Stomach (tissue), 9 donors: ENCODE data around the gene PICK1. TPM values are rescaled to one million over a fixed set of nuclear protein-coding genes. Genes with fewer than 3 reads are reported as not detected.

ENCODE experiments used
- DNase-seq, 2 donors: peaks; one replicate each; pipeline versions ENCODE4 v3.0.0 to v3.0.0-alpha.2; 2013 to 2019
- H3K27ac ChIP-seq, 5 donors: fragments of 200-600 bp in 4 of 5; sonication (generic) in 4 of 5; one replicate each; pipeline ENCODE4 v1.5.1; 2013 to 2019; ENCODE audit warnings: mild to moderate bottlenecking in 1 of 5, moderate library complexity in 1 of 5
- H3K27me3 ChIP-seq, 3 donors: fragments of 200-600 bp; sonication (generic); one replicate each; pipeline ENCODE4 v1.5.1; 2017 to 2019; ENCODE audit warnings: mixed run types in 1 of 3
- H3K36me3 ChIP-seq, 4 donors: fragments of 200-600 bp; sonication (generic); 1 replicate in 3 of 4; 2 replicates in 1 of 4; pipeline ENCODE4 v1.5.1; 2016 to 2019
- H3K4me1 ChIP-seq, 4 donors: fragments of 200-600 bp; sonication (generic); one replicate each; pipeline ENCODE4 v1.5.1; 2016 to 2019
- H3K4me3 ChIP-seq, 4 donors: fragments of 200-600 bp; sonication (generic) in 3 of 4; one replicate each; pipeline ENCODE4 v1.5.1; 2016 to 2019; ENCODE audit warnings: mild to moderate bottlenecking in 1 of 4
- H3K9me3 ChIP-seq, 4 donors: fragments of 200-600 bp; sonication (generic); one replicate each; pipeline ENCODE4 v1.5.1; 2016 to 2019
- EP300 ChIP-seq: sonication (generic); formaldehyde crosslinking; IDR thresholded peaks from one replicate; pipeline ENCODE4 v1.6.1; 2017; ENCODE audit warnings: antibody characterized with exemption
- POLR2A ChIP-seq, 4 donors: fragments of 450-650 bp; IDR thresholded peaks; one replicate each; pipeline ENCODE4 v1.6.1; 2016; ENCODE audit warnings: antibody characterized with exemption in 4 of 4, control low read depth in 2 of 4, mild to moderate bottlenecking in 1 of 4, moderate library complexity in 1 of 4
- POLR2AphosphoS5 ChIP-seq, 3 donors: sonication (generic); formaldehyde crosslinking; IDR thresholded peaks; one replicate each; pipeline ENCODE4 v1.6.1; 2016; ENCODE audit warnings: antibody characterized with exemption in 3 of 3
- WGBS, 5 donors: extraction: QIAGEN DNeasy Blood & Tissue Kit in 3 of 5; methylation state at CpG; one replicate each; pipeline versions ENCODE4 v1.1.5 to v1.1.7; 2013 to 2018; 5-methylcytosine and 5-hydroxymethylcytosine counted together
- intact Hi-C: fragments of 100-400 bp; cut with DNase I; formaldehyde crosslinking; loops from one replicate; pipeline ENCODE4 v1.15.1; 2023; ENCODE audit warnings: low total_unique reads
- polyA plus RNA-seq, 3 donors: library from polyadenylated mRNA; stranded (reverse); fragments of 200-250 nt; gene quantifications; one replicate each; pipeline ENCODE4 v1.2.3, GENCODE V29; 2013
- total RNA-seq, 5 donors: library from RNA; depleted of rRNA; stranded (reverse); fragments of >200 nt; gene quantifications; one replicate each; pipeline versions ENCODE4 v1.1.0 to v1.2.3, GENCODE V29; 2014 to 2016
- TF ChIP-seq, protein P1 (sequence below), 7 experiments: fragments of 450-650 bp in 4 of 7; fragments of 200-600 bp in 3 of 7; sonication (generic) in 3 of 7; IDR thresholded peaks; one replicate each; pipeline ENCODE4 v1.5.1; 2016 to 2019; ENCODE audit warnings: antibody characterized with exemption in 7 of 7, control low read depth in 2 of 7, mild to moderate bottlenecking in 1 of 7
- donor health status: healthy with polysubstance abuse.
- donor health status: Bipolar disorder and iron deficiency.
- donor health status: healthy.

Gene PICK1
- total and polyA plus RNA-seq, 8 donors: 20.7 to 44.3 (median 27.0) TPM

DNA sequence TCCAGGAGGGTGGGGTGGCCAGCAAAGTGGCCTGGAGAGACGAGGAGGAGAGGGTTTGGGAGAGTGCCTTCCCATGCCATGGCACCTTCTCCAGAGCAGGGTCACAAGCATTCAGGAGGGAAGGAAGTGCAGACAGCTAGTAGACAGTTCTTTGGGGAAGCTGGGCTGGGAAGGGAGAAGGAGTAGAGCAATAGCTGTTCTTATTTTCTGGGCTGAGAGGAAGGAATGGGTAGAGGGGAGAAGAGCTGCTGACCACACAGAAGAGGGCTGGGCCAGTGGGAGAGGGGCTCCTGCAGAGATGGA is 14.8 kb upstream of the PICK1 start:
- Histone ChIP-seq H3K27me3 (no peaks in the 10 kb centered on the region), H3K36me3 (no peaks in the 10 kb centered on the region), H3K4me3 (no peak overlapping the region), H3K9me3 (no peaks in the 10 kb centered on the region), H3K4me1 (peaks cover 0 to 15% (median 0%) of the 10 kb centered on the region in 4 donors), H3K27ac (no peak overlapping the region)
- DNase-seq: no peak
- intact Hi-C loops: no loop called here
- no peak for TF ChIP-seq POLR2A (IDR thresholded peaks at IDR 0.05)
- TF ChIP-seq, protein P1, sequence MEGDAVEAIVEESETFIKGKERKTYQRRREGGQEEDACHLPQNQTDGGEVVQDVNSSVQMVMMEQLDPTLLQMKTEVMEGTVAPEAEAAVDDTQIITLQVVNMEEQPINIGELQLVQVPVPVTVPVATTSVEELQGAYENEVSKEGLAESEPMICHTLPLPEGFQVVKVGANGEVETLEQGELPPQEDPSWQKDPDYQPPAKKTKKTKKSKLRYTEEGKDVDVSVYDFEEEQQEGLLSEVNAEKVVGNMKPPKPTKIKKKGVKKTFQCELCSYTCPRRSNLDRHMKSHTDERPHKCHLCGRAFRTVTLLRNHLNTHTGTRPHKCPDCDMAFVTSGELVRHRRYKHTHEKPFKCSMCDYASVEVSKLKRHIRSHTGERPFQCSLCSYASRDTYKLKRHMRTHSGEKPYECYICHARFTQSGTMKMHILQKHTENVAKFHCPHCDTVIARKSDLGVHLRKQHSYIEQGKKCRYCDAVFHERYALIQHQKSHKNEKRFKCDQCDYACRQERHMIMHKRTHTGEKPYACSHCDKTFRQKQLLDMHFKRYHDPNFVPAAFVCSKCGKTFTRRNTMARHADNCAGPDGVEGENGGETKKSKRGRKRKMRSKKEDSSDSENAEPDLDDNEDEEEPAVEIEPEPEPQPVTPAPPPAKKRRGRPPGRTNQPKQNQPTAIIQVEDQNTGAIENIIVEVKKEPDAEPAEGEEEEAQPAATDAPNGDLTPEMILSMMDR (IDR thresholded peaks at IDR 0.05): no peak
- TF ChIP-seq EP300: no peak
- TF ChIP-seq POLR2AphosphoS5 (IDR thresholded peaks at IDR 0.05): no peak
- 61 to 86% (median 77%) methylated on average over 1 of the region's 1 CpG for WGBS, 5 donors

DNA sequence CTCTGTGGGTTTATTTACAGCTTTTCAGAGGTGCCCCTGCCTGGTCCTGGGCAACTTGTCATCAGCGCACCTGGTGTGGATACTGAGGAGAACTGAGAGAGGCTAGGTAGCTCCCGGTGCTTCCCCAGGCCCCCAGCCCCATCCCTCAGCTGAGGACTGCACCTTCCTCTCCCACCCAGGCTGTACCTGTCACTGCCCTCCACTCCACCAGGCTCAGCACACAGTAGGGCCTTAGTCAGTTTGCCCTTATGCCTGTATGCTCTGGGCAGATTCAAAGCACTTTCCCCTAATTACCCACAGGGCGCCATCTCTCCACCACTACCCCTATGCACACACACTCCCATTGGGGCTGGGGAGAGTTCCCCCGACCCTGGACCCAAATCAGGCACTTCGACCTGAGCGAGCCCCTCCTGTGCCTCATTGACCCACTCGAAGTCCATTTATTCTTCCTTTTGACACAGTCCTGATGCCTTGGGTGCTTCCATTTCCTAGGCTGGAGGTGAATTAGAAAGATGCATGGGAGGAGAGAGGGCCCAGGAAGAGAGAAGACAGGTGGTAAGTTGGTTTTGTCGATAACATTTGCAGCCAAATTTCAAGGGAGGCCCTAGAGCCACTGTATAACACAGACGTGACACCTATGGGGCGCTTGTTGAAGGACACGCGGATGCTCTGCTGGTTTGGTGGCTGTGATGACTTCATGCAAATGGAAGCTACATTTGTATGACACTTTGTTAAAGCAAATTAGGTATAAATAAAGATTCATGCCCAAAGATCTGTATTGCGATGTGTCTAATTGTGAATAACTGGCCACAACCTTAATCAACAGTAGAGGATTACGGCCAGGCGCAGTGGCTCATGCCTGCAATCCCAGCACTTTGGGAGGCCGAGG is 13.8 kb upstream of the PICK1 start:
- Histone ChIP-seq H3K4me1 (peaks cover 0 to 15% (median 0%) of the 10 kb centered on the region in 4 donors), H3K27ac (no peak overlapping the region), H3K9me3 (no peaks in the 10 kb centered on the region), H3K27me3 (no peaks in the 10 kb centered on the region), H3K36me3 (no peaks in the 10 kb centered on the region), H3K4me3 (no peak overlapping the region)
- no peak for DNase-seq
- intact Hi-C loops: no loop called here
- 84 to 90% (median 89%) methylated on average over 16 of the region's 16 CpGs for WGBS, 5 donors
- TF ChIP-seq, protein P1 (IDR thresholded peaks at IDR 0.05): no peak
- TF ChIP-seq POLR2AphosphoS5 (IDR thresholded peaks at IDR 0.05) (no peak), POLR2A (IDR thresholded peaks at IDR 0.05) (no peak), EP300 (no peak)

DNA sequence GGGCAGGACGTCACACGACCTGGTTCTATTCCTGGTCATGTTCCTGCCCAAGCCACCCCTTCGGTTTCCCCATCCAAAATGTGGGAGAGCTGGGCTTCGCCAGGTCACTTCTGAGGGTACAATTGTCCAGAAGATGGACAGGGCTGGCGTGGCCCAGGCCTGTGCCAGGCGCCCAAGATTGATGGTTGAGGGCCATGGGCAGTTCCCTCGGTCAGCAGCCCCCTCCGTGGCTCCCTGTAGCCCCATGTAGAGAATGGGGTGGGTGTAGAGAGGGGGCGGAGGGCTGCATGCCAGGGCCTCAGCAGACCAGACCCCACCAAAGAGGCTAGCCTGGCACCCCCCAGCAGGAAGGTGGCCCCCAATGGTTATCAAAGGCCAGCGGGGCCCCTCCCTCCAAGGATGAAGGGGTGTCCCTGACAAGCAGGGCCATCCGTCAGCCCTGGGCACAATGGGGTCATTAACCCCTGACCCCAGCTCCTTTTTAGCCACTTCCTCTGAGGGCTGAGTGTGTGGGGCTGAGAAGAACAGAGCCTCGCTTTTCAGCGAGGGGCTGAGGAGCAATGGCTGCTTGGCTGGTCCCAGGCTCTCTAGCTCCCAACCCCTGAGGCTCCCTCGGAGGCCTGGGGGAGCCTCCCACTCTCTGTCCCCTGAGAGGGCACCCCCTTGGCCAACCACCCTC is 11.0 kb upstream of the PICK1 start:
- WGBS, 5 donors: 64 to 82% (median 76%) methylated on average over 9 to 14 of the region's 14 CpGs
- Histone ChIP-seq H3K9me3 (no peaks in the 10 kb centered on the region), H3K36me3 (no peaks in the 10 kb centered on the region), H3K4me3 (no peak overlapping the region), H3K27me3 (peaks cover 0 to 12% (median 0%) of the 10 kb centered on the region in 3 donors), H3K4me1 (peaks cover 0 to 15% (median 0%) of the 10 kb centered on the region in 4 donors), H3K27ac (no peak overlapping the region)
- intact Hi-C loops: no loop called here
- DNase-seq: no peak
- TF ChIP-seq, protein P1 (IDR thresholded peaks at IDR 0.05): no peak
- TF ChIP-seq EP300 (no peak), POLR2A (IDR thresholded peaks at IDR 0.05) (no peak), POLR2AphosphoS5 (IDR thresholded peaks at IDR 0.05) (no peak)

DNA sequence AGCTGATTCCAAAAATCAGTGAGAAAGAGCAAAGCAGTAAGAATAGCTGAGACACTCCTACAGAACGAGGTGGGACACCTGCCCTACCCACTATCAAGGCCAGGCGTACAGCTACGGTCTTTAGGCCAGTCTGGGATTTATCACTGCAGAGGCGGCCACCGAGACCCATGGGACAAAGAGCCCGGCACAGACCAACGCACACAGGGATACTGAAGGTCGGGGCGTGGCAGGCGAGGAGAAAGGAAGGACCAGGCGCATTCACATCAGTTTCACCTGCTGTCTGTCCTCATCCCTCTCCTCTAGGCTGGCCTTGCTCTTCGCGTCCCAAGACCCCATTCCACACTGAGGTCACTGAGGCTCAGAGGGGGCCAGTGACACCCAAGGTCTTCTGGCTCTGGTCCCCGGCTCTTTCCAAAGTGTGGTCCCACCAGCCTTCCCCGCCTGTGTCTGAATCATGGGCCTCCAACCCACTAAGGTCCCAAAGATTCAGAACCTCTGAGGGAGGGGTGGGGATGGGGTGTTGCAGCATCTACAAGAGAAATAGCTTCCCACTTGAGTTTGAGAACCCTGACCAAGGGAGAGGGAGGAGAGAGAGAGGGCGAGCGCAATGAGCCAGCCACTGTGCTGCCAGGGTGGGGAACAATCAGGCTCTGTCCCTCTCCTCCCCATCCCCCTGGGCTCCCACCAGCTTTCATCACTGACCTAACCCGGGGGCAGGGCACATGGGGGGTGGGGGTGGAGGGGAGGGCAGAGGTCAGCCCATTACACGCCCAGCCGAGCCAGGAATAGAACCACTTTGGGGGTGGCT is 7.2 kb upstream of the PICK1 start:
- Histone ChIP-seq H3K4me3 (no peak overlapping the region), H3K9me3 (no peaks in the 10 kb centered on the region), H3K27me3 (peaks cover 0 to 22% (median 0%) of the 10 kb centered on the region in 3 donors), H3K4me1 (peaks cover 0 to 8% (median 6%) of the 10 kb centered on the region in 4 donors), H3K36me3 (no peaks in the 10 kb centered on the region), H3K27ac (peak overlapping the region in 1 of 5 donors; percentile 32)
- no peak for TF ChIP-seq POLR2AphosphoS5 (IDR thresholded peaks at IDR 0.05)
- no peak for TF ChIP-seq POLR2A (IDR thresholded peaks at IDR 0.05)
- TF ChIP-seq EP300: no peak
- TF ChIP-seq, protein P1 (IDR thresholded peaks at IDR 0.05): no peak
- intact Hi-C loops: loop anchor here (10.0 kb wide), 1 partner anchor 295 kb away; no protein-coding TSS in a partner anchor
- 66 to 83% (median 74%) methylated on average over 17 to 20 of the region's 20 CpGs for WGBS, 5 donors
- DNase-seq: no peak
